Measurements from ENCODE around the gene FGB.

The FGB gene

DNA sequence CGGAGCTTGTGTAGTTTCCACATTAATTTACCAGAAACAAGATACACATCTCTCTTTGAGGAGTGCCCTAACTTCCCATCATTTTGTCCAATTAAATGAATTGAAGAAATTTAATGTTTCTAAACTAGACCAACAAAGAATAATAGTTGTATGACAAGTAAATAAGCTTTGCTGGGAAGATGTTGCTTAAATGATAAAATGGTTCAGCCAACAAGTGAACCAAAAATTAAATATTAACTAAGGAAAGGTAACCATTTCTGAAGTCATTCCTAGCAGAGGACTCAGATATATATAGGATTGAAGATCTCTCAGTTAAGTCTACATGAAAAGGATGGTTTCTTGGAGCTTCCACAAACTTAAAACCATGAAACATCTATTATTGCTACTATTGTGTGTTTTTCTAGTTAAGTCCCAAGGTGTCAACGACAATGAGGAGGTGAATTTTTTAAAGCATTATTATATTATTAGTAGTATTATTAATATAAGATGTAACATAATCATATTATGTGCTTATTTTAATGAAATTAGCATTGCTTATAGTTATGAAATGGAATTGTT, at the start of gene FGB:
FGB (plus strand) TSS at position 315 of the 558 bp plus-strand sequence; CDS start at position 323, 8 bp downstream.
- Histone ChIP-seq H3K36me3 (ENCODE audit: insufficient read depth, low read depth, low read length) (no peaks in the 10 kb centered on the region), H3K27me3 (ENCODE audit: insufficient read depth, low read length) (no peaks in the 10 kb centered on the region), H3K9ac (ENCODE audit: low read depth, low read length) (no peak within 1 kb of the TSS), H3K9me3 (ENCODE audit: insufficient read depth, low read depth, low read length) (no peaks in the 10 kb centered on the region), H3K4me3 (ENCODE audit: low read length) (no peak within 1 kb of the TSS), H3K27ac (ENCODE audit: low read length) (no peak within 1 kb of the TSS), H3K4me1 (ENCODE audit: insufficient read depth, low read length) (no peaks in the 10 kb centered on the region)

DNA sequence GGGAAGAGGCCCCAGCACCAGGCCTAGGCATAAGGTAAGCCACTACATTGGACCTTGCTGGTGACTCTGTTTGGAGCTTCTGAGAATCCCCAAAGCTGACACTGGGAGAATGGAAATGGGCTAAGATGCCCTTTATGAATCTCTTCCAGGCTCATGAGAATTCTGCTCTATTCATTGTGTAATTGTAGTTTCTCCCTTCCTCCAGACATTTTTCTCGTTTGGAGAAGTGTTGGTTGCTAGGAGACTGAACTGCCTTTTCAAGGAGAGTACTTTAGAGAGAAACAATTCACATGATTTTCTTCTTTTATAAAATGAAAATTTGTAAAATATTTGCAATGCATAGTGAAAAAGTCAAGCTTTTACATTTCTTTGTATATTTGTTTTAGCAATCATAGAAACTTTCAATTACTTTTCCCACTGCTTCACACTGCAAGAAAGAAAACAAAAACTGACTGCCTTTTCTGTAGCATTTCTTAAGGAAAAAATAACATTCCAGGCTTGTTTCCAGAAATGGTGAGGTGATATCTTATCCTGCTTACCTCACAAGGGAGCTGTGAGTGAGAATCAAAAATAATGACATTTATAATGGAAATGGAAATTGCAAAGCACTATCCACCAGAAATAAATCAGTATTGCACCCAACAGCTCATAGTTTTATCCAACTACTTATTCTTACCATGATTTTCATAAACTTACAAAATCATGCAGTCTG, 46.3 kb upstream of the FGB start:
- H3K4me1 ChIP-seq (ENCODE audit: insufficient read depth, low read length): peaks cover 10% of the 10 kb centered on the region; the same call in 1 of the 2 replicates
- H3K9ac ChIP-seq (ENCODE audit: low read depth, low read length): no peak overlapping the region

DNA sequence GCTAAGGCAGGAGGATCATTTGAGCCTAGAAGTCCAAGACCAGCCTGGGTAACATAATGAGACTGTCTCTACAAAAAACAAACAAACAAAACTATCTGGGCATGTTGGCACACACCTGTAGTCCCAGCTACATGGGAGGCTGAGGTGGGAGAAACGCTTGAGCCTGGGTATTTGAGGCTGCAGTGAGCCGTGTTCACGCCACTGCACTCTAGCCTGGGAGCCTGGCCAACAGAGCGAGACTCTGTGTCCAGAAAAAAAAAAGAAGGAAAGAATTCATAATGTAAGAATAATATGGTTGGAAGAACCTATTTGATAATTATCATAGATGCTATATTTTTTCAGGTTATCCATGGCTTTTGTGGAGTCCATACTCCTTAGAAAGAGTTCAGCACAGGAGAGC, 45.2 kb upstream of the FGB start:
- H3K4me1 ChIP-seq (ENCODE audit: insufficient read depth, low read length): 0 out of 2 replicates have a peak, but pooled peaks cover 2% of the 10 kb centered on the region
- H3K4me3 ChIP-seq (ENCODE audit: low read length): no peak overlapping the region
- no peak overlapping the region for H3K9ac ChIP-seq (ENCODE audit: low read depth, low read length)
- no peaks in the 10 kb centered on the region for H3K36me3 ChIP-seq (ENCODE audit: insufficient read depth, low read depth, low read length)
- no peaks in the 10 kb centered on the region for H3K27me3 ChIP-seq (ENCODE audit: insufficient read depth, low read length)
- peaks cover 5% of the 10 kb centered on the region; the same call in 1 of the 2 replicates for H3K9me3 ChIP-seq (ENCODE audit: insufficient read depth, low read depth, low read length)
- H3K27ac ChIP-seq (ENCODE audit: low read length): no peak overlapping the region

More for the DNA sequence above, 46.3 kb upstream of the FGB start:
- Histone ChIP-seq H3K27me3 (ENCODE audit: insufficient read depth, low read length) (no peaks in the 10 kb centered on the region), H3K27ac (ENCODE audit: low read length) (no peak overlapping the region), H3K4me3 (ENCODE audit: low read length) (no peak overlapping the region), H3K36me3 (ENCODE audit: insufficient read depth, low read depth, low read length) (no peaks in the 10 kb centered on the region), H3K9me3 (ENCODE audit: insufficient read depth, low read depth, low read length) (peaks cover 5% of the 10 kb centered on the region; the same call in 1 of the 2 replicates)

DNA sequence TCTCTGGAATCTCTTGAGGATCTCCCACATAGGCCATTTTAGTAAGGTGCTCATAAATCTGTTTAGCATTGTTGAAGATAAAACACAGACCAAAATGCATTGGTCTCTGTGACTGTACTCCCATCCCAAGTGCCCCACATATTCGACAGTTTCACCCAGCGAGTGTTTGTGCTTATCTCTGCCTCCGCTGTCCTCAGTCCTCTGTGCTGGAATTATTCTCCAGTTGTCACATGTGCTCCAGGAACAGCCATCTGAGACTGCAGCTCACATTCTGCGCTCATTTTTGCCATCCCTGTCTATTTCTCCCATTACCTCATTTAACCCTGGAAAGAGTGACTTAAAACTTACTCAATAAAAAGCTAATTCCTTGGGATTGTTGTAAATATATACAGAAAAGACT, 43.6 kb upstream of the FGB start:
- H3K4me1 ChIP-seq (ENCODE audit: insufficient read depth, low read length): no peaks in the 10 kb centered on the region
- no peak overlapping the region for H3K4me3 ChIP-seq (ENCODE audit: low read length)
- H3K27ac ChIP-seq (ENCODE audit: low read length): no peak overlapping the region
- no peaks in the 10 kb centered on the region for H3K36me3 ChIP-seq (ENCODE audit: insufficient read depth, low read depth, low read length)
- no peaks in the 10 kb centered on the region for H3K9me3 ChIP-seq (ENCODE audit: insufficient read depth, low read depth, low read length)
- H3K9ac ChIP-seq (ENCODE audit: low read depth, low read length): no peak overlapping the region
- no peaks in the 10 kb centered on the region for H3K27me3 ChIP-seq (ENCODE audit: insufficient read depth, low read length)

DNA sequence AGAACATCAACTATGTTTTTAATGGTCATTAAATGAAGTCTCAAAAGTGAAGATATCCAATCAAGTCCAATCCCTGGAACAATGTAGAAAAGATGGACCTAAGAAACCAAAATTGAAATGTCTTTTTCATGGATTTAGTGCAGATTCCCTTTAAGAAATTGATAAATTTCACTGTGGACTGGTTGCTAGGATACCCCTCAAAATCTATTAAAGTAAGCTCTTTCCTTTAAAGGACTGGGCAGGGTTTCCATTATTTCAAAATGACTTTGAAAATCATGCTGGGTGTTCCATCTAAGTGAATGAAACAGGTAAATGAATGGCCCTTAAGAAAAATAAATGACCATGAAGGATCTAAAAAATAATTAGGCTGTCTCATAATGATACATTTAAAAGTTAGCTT, 41.2 kb upstream of the FGB start:
- H3K9me3 ChIP-seq (ENCODE audit: insufficient read depth, low read depth, low read length): no peaks in the 10 kb centered on the region
- H3K9ac ChIP-seq (ENCODE audit: low read depth, low read length): no peak overlapping the region
- H3K4me1 ChIP-seq (ENCODE audit: insufficient read depth, low read length): no peaks in the 10 kb centered on the region
- H3K27me3 ChIP-seq (ENCODE audit: insufficient read depth, low read length): no peaks in the 10 kb centered on the region
- no peaks in the 10 kb centered on the region for H3K36me3 ChIP-seq (ENCODE audit: insufficient read depth, low read depth, low read length)
- H3K27ac ChIP-seq (ENCODE audit: low read length): no peak overlapping the region
- H3K4me3 ChIP-seq (ENCODE audit: low read length): no peak overlapping the region

DNA sequence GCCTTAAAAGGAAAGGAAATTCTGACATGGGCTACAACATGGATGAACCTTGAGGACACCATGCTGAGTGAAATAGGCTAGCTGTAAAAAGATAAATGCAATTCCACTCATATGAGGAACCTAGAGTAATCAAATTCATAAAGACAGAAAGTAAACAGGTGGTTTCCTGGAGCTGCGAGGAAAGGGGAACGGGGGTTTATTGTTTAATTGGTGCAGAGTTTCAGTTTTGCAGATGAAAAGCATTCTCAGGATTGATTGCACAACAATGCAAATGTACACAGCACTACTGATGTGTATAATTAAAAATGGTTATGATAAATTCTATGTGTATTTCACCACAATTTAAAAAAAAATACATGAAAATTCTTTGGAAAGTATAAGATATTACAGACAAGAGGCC, 36.7 kb upstream of the FGB start:
- Histone ChIP-seq H3K9me3 (ENCODE audit: insufficient read depth, low read depth, low read length) (no peaks in the 10 kb centered on the region), H3K27me3 (ENCODE audit: insufficient read depth, low read length) (no peaks in the 10 kb centered on the region), H3K4me1 (ENCODE audit: insufficient read depth, low read length) (no peaks in the 10 kb centered on the region), H3K27ac (ENCODE audit: low read length) (no peak overlapping the region), H3K9ac (ENCODE audit: low read depth, low read length) (no peak overlapping the region), H3K4me3 (ENCODE audit: low read length) (no peak overlapping the region), H3K36me3 (ENCODE audit: insufficient read depth, low read depth, low read length) (no peaks in the 10 kb centered on the region)

DNA sequence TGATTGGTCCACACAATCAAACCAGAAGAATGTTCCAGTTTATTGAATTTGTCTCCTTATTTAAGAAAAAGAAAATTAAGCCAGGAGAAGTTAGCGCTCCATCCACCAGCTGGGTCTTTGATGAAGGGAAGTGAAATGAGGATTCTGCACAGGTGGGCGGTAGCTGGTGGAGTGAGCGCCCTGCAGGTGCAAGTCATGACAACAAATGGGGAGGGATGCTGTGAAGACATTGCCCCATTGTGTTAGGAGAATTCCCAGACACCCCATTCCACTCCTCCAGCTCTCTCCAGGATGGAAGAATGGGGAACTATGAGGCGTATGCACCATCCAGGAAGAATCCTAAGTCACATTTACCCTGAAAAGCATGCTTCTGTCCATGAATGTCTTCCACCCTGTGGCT, 35.5 kb upstream of the FGB start:
- H3K27ac ChIP-seq (ENCODE audit: low read length): no peak overlapping the region

DNA sequence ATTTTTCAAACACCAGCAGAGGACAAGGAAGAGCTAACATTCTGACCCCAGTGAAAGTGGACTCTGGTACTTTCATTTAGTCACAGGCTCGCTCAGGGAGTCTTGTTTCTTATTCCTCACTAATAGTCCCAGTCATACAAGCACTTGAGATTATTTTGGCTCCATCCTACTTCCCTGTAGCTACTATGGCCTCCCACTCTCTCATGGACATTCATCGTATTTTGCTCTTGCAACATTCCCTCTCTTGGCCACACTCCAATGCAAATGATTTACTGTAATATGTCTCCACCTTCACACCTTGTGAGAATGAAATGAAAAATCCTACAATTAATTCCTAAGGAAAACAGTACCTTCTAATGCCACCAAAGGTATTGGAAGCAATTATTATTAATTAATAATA, 33.9 kb upstream of the FGB start:
- Histone ChIP-seq H3K27me3 (ENCODE audit: insufficient read depth, low read length) (no peaks in the 10 kb centered on the region), H3K4me1 (ENCODE audit: insufficient read depth, low read length) (no peaks in the 10 kb centered on the region), H3K4me3 (ENCODE audit: low read length) (no peak overlapping the region), H3K9me3 (ENCODE audit: insufficient read depth, low read depth, low read length) (no peaks in the 10 kb centered on the region), H3K36me3 (ENCODE audit: insufficient read depth, low read depth, low read length) (no peaks in the 10 kb centered on the region), H3K27ac (ENCODE audit: low read length) (no peak overlapping the region), H3K9ac (ENCODE audit: low read depth, low read length) (no peak overlapping the region)

More for the DNA sequence above, 35.5 kb upstream of the FGB start:
- Histone ChIP-seq H3K9ac (ENCODE audit: low read depth, low read length) (no peak overlapping the region), H3K27me3 (ENCODE audit: insufficient read depth, low read length) (no peaks in the 10 kb centered on the region), H3K4me1 (ENCODE audit: insufficient read depth, low read length) (no peaks in the 10 kb centered on the region), H3K4me3 (ENCODE audit: low read length) (no peak overlapping the region), H3K9me3 (ENCODE audit: insufficient read depth, low read depth, low read length) (no peaks in the 10 kb centered on the region), H3K36me3 (ENCODE audit: insufficient read depth, low read depth, low read length) (no peaks in the 10 kb centered on the region)

DNA sequence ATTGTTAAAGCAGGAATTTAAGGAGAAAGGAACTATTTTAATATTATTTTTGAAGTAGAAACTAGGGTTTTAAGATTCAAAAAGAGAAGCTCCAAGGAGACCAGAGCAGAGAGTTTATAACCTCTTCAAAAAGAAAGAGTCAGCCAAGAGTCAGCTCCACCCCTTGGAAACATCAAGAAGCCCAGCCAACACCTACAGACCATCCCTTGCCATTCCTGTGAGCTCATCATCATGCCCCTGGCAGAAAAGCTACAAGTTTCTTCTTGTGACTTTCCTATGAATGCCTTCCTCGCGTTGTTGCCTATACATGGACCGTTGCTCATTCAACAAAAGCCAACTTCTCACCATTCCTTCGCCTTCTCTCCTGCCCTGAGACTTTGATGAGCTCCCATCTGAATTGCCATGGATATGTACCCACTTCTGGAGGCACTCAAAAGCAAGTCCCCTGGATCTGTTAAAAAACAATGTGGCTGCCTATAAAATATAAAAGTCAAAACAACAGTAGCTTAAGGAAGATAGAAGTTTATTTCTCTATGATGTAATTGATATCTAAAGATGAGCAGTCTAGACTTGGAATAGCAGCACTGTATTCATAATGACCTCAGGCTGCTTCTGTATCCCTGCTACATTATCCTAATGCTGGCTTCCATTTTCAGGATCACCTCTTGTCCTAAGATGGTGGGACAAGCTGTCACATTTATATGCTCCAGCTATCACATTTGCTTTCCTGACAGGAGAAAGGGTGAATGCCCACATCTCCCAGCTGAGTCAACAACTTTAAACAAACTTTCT, 32.9 kb upstream of the FGB start:
- Histone ChIP-seq H3K36me3 (ENCODE audit: insufficient read depth, low read depth, low read length) (no peaks in the 10 kb centered on the region), H3K27ac (ENCODE audit: low read length) (no peak overlapping the region), H3K4me1 (ENCODE audit: insufficient read depth, low read length) (no peaks in the 10 kb centered on the region), H3K4me3 (ENCODE audit: low read length) (no peak overlapping the region), H3K27me3 (ENCODE audit: insufficient read depth, low read length) (no peaks in the 10 kb centered on the region), H3K9ac (ENCODE audit: low read depth, low read length) (no peak overlapping the region), H3K9me3 (ENCODE audit: insufficient read depth, low read depth, low read length) (no peaks in the 10 kb centered on the region)

DNA sequence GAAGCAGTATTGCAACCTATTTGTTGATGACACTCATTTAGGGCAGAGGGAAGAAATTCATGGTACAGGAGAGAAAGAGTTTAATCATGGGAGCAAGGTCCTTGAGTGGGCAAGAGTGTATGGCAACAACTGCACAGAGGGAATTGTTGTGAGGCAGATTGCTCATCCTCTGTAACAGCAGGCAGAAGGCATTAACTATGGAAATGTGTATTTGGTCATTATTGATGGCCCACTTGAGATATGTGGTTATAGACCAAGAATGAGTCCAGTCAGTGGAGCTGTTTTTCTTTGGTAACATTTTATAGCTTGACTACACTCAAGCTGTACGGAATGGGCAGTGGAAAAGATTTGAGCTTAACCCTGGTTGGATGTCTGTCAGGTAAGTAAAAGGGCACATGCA, 28.5 kb upstream of the FGB start:
- Histone ChIP-seq H3K9me3 (ENCODE audit: insufficient read depth, low read depth, low read length) (no peaks in the 10 kb centered on the region), H3K4me3 (ENCODE audit: low read length) (no peak overlapping the region), H3K4me1 (ENCODE audit: insufficient read depth, low read length) (no peaks in the 10 kb centered on the region), H3K27ac (ENCODE audit: low read length) (no peak overlapping the region), H3K27me3 (ENCODE audit: insufficient read depth, low read length) (no peaks in the 10 kb centered on the region), H3K36me3 (ENCODE audit: insufficient read depth, low read depth, low read length) (peaks cover 43% of the 10 kb centered on the region), H3K9ac (ENCODE audit: low read depth, low read length) (no peak overlapping the region)

DNA sequence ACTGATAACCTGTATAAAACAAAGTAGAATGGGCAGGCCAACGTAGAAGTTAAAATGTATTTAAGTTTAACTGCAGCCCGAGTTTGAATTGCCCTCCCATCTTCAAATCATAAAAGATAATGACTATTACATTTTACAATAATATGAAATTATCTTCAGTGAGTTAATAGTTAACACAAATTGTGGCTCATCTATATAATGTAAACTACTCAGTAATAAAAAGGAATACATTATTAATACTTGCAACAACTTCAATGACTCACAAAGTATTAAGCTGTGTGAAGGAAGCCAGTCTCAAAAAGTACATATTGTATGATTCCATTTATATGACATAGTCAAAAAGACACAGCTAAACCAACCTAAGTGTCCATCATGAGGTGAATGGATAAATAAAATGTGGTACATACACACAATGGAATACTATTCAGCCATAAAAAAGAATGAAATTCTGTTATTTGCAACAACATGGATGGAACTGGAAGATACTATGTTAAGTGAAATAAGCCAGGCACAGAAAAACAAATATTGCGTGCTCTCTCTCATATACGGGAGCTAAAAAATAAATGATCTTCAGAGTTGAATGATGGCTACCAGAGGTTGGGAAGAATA, 20.4 kb upstream of the FGB start:
- Histone ChIP-seq H3K4me1 (ENCODE audit: insufficient read depth, low read length) (no peaks in the 10 kb centered on the region), H3K4me3 (ENCODE audit: low read length) (no peak overlapping the region), H3K36me3 (ENCODE audit: insufficient read depth, low read depth, low read length) (peaks cover 100% of the 10 kb centered on the region), H3K27ac (ENCODE audit: low read length) (no peak overlapping the region), H3K27me3 (ENCODE audit: insufficient read depth, low read length) (no peaks in the 10 kb centered on the region), H3K9ac (ENCODE audit: low read depth, low read length) (no peak overlapping the region), H3K9me3 (ENCODE audit: insufficient read depth, low read depth, low read length) (no peaks in the 10 kb centered on the region)
